ENCODE measurements around the gene ITGAV. TPM values are rescaled to one million over a fixed set of nuclear protein-coding genes. Genes with fewer than 3 reads are reported as not detected.

The ITGAV gene
- total RNA-seq, 4 donors from 2014 or later = 66.7 to 132 (median 87.2) TPM

- no peak overlapping the region for H3K27ac ChIP-seq
- H3K36me3 ChIP-seq = no peaks in the 10 kb centered on the region
- no peak for TF ChIP-seq POLR2A (IDR thresholded peaks at IDR 0.05)
- H3K4me1 ChIP-seq = peaks cover 23% of the 10 kb centered on the region
- H3K4me3 ChIP-seq = no peak overlapping the region
- DNase-seq (ENCODE audit: low spot score in 2 of 2) = no peak
- H3K27me3 ChIP-seq = no peaks in the 10 kb centered on the region
- no peaks in the 10 kb centered on the region for H3K9me3 ChIP-seq
- 44% methylated on average over 4 of the region's 4 CpGs for WGBS
Observed at GRCh38 chr2:186696804-186697203, 106.9 kb downstream of the ITGAV start.

GRCh38 chr2:186697536-186697935, 107.7 kb downstream of the ITGAV start:
- Histone ChIP-seq H3K9me3 (no peaks in the 10 kb centered on the region), H3K4me3 (no peak overlapping the region), H3K27ac (no peak overlapping the region), H3K27me3 (no peaks in the 10 kb centered on the region), H3K4me1 (peaks cover 23% of the 10 kb centered on the region), H3K36me3 (no peaks in the 10 kb centered on the region)
- WGBS = 97% methylated on average over 1 of the region's 1 CpG
- no peak for DNase-seq (ENCODE audit: low spot score in 2 of 2)
- no peak for TF ChIP-seq EP300 (IDR thresholded peaks at IDR 0.05)

GRCh38 chr2:186699742-186700141, 109.9 kb downstream of the ITGAV start:
- no peak for TF ChIP-seq EP300 (IDR thresholded peaks at IDR 0.05)
- Histone ChIP-seq H3K4me1 (peaks cover 12% of the 10 kb centered on the region), H3K27me3 (no peaks in the 10 kb centered on the region), H3K9me3 (no peaks in the 10 kb centered on the region), H3K4me3 (no peak overlapping the region), H3K36me3 (no peaks in the 10 kb centered on the region), H3K27ac (no peak overlapping the region)
- DNase-seq (ENCODE audit: low spot score in 2 of 2) = no peak

GRCh38 chr2:186702006-186702405, 112.2 kb downstream of the ITGAV start:
- H3K4me1 ChIP-seq = no peaks in the 10 kb centered on the region
- H3K27me3 ChIP-seq = no peaks in the 10 kb centered on the region
- H3K9me3 ChIP-seq = no peaks in the 10 kb centered on the region
- H3K4me3 ChIP-seq = no peak overlapping the region
- WGBS = 95% methylated on average over 2 of the region's 2 CpGs
- no peak for TF ChIP-seq EP300 (IDR thresholded peaks at IDR 0.05)
- TF ChIP-seq POLR2A (IDR thresholded peaks at IDR 0.05) = no peak
- TF ChIP-seq POLR2AphosphoS5 (IDR thresholded peaks at IDR 0.05) = no peak
- no peak for TF ChIP-seq CTCF (IDR thresholded peaks at IDR 0.05)
- no peaks in the 10 kb centered on the region for H3K36me3 ChIP-seq
- no peak overlapping the region for H3K27ac ChIP-seq
- no peak for DNase-seq (ENCODE audit: low spot score in 2 of 2)

GRCh38 chr2:186702501-186702900, 112.6 kb downstream of the ITGAV start:
- Histone ChIP-seq H3K4me3 (no peak overlapping the region), H3K4me1 (no peaks in the 10 kb centered on the region), H3K9me3 (no peaks in the 10 kb centered on the region), H3K36me3 (no peaks in the 10 kb centered on the region), H3K27ac (no peak overlapping the region), H3K27me3 (no peaks in the 10 kb centered on the region)
- no peak for DNase-seq (ENCODE audit: low spot score in 2 of 2)
- TF ChIP-seq POLR2A (IDR thresholded peaks at IDR 0.05) (no peak), POLR2AphosphoS5 (IDR thresholded peaks at IDR 0.05) (no peak), CTCF (IDR thresholded peaks at IDR 0.05) (no peak), EP300 (IDR thresholded peaks at IDR 0.05) (no peak)
- 61% methylated on average over 2 of the region's 2 CpGs for WGBS

GRCh38 chr2:186704897-186705296, 115.0 kb downstream of the ITGAV start:
- H3K27me3 ChIP-seq = no peaks in the 10 kb centered on the region
- no peak overlapping the region for H3K27ac ChIP-seq
- no peaks in the 10 kb centered on the region for H3K4me1 ChIP-seq
- no peak for TF ChIP-seq CTCF (IDR thresholded peaks at IDR 0.05)
- TF ChIP-seq POLR2AphosphoS5 (IDR thresholded peaks at IDR 0.05) = no peak
- TF ChIP-seq EP300 (IDR thresholded peaks at IDR 0.05) = no peak
- no peak for TF ChIP-seq POLR2A (IDR thresholded peaks at IDR 0.05)
- no peaks in the 10 kb centered on the region for H3K9me3 ChIP-seq
- WGBS = 95% methylated on average over 3 of the region's 3 CpGs
- H3K4me3 ChIP-seq = no peak overlapping the region
- DNase-seq (ENCODE audit: low spot score in 2 of 2) = no peak
- H3K36me3 ChIP-seq = no peaks in the 10 kb centered on the region

All from suprapubic skin (tissue), 4 donors.